ENCODE results near the gene TMEM18.

Gene TMEM18

DNA sequence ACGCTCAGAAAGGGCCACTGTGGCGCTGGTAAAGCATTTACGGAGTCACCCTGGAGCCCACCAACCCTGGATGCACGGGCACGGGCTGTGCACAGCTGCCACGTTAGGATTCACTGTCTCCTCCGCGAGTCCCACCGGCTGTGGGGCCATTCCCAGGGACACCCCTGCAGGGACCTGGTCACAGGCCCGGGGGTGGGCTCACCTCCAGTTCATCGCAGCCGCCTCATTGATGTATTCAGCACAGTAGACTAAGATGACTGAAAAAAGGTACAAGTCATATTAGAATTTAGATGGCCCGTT is 4.7 kb downstream of the TMEM18 start:
- no peak for DNase-seq (ENCODE audit: low read depth in 2 of 2)

DNA sequence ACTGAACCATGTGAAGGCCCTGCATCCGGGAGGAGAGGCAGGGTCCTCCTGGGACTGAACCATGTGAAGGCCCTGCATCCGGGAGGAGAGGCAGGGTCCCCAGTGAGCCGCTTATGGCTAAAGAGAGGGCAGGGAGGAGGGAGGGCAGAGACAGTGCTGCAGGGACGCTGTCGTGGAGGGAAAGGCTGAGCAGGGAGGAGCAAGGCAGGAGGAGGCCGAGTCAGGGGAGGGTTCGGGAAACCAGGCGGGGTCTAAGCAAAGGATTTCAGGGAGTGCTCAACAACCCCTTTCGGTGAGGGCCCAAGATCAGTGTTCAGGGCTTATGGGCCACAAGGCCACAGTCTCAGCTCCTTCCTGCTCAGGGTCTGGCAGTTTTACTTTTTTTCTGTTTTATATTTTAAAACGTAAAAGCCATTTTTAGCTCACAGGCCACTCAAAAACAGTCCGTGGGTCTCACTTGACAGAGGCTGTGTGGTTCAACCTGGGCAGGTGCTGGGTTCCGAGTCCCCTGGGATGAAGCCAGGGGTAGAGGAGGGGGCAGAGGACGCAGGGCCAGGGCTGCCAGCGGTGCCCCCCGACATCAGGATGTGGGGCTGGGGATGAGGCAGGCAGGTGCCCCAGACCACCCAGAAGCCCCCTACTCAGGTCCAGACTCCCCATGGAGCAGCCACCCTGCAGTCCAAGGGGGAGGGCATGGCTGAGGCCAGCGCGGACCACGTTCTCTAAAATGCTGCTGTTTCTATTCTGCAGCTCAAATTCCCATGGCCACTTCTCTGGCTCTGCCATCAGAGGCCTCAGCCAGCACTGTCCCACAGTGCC is 5.2 kb downstream of the TMEM18 start:
- no peak for DNase-seq (ENCODE audit: low read depth in 2 of 2)

DNA sequence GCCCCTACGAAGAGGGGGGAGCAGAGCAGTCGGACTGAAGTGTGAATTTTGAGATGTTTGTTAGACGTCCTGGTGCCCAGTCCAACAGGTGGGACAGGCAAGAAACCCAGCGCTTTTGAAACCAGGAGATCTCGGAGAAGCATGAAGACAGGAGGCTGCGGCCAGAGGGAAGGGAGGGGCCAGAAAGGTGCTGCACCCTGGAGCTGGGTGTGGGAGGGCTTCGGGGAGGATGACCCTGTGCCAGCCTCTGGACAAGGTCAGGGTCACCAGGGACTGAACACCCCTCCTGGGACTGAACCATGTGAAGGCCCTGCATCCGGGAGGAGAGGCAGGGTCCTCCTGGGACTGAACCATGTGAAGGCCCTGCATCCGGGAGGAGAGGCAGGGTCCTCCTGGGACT is 6.1 kb downstream of the TMEM18 start:
- DNase-seq (ENCODE audit: low read depth in 2 of 2) = no peak

DNA sequence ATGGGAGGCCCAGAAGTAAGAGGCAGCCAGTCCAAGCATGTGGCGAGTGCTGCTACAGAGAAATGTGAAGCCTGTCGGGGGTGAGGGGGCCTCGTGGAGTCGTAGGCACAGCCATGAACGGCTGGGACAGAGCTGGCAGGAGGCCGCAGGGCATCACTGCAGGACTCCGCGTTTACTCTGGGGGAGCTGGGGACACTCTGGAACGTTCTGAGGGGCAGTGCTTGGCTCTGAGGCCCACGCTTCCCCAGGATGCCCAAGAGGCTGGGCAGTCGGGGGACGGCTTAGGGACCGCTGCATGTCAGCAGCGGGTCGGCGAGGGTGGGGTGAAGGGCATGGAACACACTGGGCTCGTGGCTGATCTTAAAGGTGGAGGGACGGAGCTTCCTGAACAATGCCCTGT is 6.6 kb downstream of the TMEM18 start:
- DNase-seq (ENCODE audit: low read depth in 2 of 2) = no peak

DNA sequence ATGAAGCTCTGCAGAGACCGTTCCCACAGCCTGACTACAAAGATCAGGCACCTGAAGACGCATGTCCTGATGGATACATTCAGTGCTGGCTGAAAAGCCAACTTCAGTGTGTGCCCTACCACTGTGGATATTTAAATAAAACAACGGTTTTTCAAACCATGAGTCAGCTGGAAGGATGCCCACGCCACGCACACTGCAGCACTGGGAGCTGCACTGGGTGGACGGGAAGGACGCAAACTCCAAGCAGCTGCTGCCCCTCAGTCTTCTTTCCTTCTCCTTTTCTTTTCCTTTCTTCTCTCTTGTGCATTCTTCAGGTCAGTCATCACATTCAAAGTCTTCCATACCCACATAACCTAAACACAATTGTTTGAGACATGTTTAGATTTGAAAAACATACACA is 7.9 kb downstream of the TMEM18 start:
- DNase-seq (ENCODE audit: low read depth in 2 of 2) = no peak

DNA sequence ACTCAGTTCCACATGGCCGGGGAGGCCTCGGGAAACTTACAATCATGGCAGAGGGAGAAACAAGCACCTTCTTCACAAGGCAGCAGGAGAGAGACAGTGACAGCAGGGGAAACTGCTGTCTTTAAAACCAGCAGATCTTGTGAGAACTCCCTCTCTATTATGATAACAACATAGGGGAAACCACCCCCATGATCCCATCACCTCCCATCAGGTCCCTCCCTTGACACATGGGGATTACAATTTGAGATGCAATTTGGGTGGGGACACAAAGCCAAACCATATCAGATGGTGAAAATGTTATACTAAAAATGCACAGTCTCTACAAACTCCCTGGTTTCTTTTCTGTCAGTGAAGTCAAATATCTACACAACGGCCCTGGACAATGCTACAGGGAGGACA is 9.2 kb downstream of the TMEM18 start:
- no peak for DNase-seq (ENCODE audit: low read depth in 2 of 2)

DNA sequence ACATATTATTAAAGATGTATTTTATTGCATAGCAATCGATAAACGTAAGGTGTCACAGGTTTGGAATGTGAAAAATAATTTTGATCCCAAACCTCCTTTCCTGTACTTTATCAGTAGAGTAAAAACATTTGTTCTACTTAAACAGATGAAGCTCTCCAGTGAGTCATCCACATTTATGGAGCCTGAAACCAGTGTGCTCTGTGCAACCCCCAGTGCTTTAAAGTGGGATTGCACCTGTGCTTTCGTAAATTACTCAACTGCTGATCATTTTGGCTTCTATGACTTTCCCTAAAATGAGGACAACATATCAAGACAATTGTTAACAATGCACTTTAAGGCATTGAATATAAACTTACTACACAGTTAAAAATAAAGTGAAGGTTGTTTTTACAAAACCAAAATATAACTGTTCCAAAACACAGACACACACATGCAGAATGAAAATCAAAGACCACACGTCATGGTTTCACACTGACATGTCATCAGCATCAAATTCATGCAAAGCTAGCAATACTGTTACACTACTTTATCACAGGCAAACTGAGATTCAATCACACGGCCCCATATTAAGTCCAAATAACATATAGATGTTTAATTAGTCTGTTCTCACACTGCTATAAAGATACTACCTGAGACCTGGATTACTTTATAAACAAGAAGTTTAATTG is 9.7 kb downstream of the TMEM18 start:
- DNase-seq (ENCODE audit: low read depth in 2 of 2) = no peak

DNA sequence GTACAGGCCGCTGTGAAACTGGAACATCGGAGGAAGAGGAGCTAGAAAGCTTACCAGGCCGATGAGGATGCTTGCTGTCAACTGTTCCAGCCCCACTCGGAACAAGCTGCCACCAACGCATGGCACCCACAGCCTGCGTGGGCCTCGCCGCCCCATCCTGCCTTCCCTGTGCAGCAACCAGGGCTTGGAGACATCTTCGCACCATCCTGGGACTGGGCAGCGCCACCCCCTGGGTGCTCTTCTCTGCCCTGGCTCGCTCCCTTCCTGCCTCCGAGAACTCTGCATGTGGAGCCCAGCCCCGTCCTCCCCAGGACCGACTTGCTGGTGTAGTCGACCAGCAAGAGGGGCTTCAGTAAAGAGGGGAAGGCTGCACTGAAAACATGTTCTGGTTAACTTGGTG is 10.8 kb downstream of the TMEM18 start:
- no peak for DNase-seq (ENCODE audit: low read depth in 2 of 2)

DNA sequence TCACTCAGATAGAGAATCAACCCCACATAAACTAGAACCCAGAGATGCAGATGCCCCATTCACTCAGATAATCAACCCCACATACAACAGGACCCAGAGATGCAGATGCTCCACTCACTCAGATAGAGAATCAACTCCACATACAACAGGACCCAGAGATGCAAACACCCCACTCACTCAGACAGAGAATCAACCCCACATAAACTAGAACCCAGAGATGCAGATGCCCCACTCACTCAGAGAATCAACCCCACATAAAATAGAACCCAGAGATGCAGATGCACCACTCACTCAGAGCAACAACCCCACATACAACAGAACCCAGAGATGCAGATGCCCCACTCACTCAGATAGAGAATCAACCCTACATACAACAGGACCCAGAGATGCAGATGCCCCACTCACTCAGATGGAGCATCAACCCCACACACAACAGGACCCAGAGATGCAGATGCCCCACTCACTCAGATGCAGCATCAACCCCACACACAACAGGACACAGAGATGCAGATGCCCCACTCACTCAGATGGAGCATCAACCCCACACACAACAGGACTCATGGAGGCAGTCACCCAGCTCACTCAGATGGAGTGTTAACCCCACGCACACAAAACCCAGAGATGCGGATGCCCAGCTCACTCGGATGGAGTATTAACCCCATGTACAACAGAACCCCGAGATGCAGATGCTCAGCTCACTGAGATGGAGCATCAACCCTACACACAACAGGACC is 11.7 kb downstream of the TMEM18 start:
- no peak for DNase-seq (ENCODE audit: low read depth in 2 of 2)

DNA sequence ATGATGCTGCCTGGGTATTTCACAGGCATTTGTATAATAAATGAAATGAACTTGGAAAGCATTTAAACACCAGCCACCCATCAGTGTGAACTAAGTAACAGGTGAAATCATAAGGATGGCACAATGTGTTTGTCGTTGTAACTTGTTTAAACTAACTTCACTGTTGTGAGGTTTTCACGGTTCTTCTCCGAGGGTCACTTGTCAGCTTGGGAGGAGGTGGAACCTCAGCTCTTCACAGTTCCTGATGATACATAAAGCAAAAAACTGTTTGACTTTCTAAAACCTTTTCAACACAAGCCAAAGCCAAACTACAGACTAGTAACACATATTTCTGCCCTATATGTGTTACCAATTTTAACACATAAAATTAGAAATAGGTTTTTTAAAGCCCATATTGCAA is 13.1 kb downstream of the TMEM18 start:
- no peak for DNase-seq (ENCODE audit: low read depth in 2 of 2)

DNA sequence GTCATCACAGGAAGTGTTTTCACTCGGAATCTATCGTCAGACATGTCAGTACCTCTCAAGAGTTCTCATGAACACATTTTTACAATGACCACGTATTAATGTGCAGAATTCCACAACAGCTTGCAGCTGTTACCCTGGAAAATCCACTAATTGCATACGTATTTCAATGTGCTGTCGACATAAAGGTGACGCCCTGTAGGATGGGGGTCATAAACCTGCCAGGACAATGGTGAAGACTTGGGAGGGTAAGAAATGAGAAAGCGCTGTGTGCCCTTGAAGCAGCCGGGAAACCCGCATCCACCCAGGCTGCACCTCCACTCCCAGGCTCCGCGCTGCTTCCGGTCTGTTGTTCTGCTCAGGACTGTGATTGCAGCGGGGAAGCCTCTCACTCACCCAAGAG is 14.0 kb downstream of the TMEM18 start:
- DNase-seq (ENCODE audit: low read depth in 2 of 2) = no peak

DNA sequence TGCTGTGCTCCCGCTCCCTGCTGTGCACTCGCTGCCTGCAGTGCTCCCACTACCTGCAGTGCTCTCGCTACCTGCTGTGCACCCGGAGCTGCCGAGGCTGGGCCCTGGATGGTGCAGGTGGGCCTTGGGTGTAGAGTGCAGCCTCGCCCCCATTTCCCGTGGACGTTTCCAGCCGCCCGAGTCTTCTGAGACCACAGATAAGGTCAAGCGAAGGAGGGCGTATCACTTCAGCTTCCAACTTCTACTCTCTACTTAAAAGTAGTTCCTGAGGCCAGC is 15.9 kb downstream of the TMEM18 start:
- no peak for DNase-seq (ENCODE audit: low read depth in 2 of 2)

DNA sequence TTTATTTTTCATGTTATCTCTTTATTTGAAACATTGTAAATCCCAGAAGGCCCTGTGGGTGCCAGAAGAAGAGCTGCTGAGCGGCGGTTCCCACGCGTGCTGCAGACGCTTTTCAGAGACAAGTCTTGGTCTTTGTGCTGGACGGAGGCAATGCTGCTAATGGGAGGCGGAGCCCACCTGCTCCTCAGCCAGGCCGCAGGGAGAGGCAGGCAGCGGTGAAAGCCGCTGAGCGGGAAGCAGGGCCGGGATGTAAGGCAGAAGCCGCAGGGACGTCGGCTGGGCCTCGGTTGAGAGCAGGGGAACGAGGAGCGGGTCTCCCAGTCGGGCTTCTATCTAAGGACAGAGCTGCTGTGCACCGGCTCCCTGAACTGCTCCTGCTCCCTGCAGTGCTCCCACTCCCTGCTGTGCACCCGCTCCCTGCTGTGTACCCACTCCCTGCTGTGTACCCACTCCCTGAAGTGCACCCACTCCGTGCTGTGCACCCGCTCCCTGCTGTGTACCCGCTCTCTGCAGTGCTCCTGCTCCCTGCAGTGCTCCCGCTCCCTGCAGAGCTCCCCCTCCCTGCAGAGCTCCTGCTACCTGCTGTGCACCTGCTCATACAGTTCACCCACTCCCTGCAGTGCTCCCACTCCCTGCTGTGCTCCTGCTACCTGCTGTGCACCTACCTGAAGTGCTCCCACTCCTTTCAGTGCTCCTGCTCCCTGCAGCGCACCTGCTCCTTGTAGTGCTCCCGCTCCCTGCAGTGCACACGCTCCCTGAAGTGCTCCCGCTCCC is 16.4 kb downstream of the TMEM18 start:
- DNase-seq (ENCODE audit: low read depth in 2 of 2) = no peak

DNA sequence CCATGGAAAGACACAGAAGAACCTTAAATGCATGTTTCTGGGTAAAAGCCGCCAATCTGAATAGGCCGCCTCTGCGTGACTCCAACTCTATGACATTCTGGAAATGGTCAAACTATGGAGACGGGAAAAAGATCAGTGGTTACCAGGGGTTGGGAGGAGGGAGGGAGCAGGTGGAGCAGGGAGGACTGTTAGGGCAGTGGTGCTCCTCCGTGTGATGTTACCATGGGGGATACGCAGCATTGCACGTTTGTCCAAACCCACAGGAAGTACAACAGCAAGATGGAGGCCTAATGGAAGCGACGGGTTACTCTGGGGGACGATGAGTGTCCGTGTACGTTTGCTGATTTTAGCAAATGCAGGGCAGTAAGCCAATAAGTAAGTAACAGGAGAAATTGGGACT is 17.2 kb downstream of the TMEM18 start:
- DNase-seq (ENCODE audit: low read depth in 2 of 2) = no peak

DNA sequence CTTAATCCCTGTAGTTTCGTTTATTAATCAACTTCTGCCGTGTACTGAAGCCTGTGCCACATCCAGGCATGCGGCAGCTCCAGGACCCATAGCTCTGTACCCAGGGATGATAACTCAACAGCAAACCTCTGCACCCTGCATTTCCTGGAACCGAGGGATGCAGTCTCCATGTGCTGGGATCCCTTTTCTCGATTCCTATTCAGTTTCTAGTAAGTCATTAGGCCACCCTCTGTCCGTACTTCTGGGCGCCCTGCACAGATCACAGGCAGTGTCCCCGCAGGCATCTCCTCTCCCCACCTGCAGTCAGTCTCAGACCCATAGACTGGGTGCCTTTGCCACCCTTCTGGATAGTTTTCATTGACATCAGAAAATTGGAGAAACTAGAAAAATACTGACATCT is 18.8 kb downstream of the TMEM18 start:
- no peak for DNase-seq (ENCODE audit: low read depth in 2 of 2)

DNA sequence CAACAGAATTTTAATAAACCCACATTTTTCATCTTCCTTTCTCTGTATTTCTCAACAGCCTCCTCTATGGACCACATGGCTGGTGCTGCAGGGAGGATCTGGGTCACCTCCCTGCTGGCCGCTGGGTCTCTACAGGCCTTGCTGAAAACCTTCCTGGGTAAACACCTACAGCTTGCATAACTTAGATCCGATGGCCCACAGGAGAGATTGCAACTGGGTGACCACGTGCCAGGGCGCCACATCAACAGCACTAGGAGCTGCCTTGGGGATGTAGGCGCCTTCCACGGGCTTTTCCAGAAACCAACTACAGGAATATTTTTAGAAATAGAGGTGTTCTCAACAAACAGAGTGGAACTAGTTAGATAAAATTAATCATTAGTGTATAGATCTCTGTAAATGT is 19.4 kb downstream of the TMEM18 start:
- no peak for DNase-seq (ENCODE audit: low read depth in 2 of 2)

DNA sequence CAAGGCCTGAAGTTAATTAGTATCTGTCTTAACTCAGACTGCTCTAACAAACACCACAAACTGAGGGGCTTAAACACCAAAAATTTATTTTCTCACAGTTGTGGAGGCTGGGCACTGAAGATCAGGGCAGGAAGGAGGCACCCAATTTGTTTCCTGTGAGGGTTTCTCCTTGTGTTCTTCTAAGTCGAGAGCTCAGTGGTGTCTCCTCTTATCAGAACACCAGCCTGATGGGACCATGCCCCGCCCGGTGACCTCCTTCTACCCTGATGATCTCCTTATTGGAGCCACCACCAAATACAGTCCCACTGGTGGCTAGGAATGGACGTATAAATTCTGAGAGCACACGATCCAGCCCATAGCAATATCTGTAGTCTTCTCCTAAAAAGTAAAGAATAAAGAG is 20.5 kb downstream of the TMEM18 start:
- no peak for DNase-seq (ENCODE audit: low read depth in 2 of 2)

DNA sequence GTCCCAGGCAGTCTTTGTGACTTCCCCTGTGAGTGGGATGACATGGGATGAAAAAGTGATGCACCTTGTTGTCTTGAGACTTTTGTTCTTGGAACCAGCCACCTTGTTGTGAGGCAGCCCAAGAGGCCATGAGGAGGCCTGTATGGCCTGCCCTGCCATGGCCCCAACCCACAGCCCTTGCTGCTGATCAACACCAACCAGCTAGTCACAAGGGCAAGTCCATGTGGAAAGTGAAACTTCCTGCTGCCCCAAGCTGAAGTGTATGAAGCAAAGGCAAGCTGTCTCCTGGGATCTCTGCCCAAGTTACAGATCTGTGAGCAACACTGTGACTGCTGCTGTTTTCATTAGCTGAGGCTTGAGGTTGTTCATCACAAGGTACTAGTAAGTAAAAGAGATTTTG is 21.6 kb downstream of the TMEM18 start:
- no peak for DNase-seq (ENCODE audit: low read depth in 2 of 2)

DNA sequence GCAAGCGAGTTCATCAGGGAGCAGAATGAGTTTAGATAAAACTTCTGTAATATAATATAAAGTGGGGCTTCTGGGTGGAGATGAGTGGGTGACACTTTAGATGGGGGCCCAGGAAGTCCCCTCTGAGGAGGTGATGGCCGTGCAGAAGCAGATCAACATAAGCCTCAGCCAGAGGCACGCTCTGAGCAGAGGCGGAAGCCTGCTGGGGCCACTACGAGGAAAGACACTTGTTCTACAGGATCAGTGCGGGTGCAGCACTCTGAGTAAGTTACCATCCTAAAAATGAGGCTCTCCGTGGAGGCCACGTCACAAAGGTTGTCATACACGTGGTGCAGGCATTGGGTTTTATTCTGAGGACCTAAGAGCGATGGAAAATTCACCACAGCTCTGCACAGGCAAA is 22.3 kb downstream of the TMEM18 start:
- DNase-seq (ENCODE audit: low read depth in 2 of 2) = no peak

DNA sequence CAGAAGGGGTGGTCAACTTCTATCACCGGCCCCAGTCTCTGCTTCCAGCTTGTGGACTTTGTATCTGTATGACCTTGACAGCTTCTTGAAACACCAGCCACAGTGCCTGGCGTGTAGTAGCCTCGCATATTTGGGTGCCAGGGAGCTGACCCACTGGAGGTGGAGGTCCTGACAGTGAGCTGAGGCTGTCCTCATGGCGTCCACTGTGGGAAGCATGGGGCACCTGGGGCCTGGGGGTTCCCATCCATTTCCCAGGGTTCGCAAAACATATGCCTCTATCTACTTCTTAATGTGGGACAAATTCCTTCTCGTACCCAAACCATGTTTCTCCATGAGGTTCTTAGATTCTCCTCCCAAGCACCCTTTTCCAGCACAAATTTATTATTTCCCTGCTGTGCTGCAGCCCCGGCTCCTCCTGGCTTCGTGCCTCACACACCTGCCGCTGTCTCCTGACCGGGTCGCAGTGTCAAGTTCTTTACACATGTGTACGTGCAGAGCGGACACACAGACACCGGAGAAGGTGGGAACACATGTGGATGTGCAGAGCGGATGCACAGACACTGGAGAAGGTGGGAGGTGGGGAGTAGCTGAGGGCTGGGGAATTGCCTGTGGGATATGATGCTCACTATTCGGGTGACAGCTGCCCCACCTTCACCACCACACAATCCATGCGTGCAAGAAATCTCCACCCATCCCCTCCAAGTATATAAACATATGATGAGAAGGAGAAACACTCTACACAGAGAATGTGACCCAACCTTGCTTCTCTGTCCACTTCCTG is 23.4 kb downstream of the TMEM18 start:
- no peak for DNase-seq (ENCODE audit: low read depth in 2 of 2)

DNA sequence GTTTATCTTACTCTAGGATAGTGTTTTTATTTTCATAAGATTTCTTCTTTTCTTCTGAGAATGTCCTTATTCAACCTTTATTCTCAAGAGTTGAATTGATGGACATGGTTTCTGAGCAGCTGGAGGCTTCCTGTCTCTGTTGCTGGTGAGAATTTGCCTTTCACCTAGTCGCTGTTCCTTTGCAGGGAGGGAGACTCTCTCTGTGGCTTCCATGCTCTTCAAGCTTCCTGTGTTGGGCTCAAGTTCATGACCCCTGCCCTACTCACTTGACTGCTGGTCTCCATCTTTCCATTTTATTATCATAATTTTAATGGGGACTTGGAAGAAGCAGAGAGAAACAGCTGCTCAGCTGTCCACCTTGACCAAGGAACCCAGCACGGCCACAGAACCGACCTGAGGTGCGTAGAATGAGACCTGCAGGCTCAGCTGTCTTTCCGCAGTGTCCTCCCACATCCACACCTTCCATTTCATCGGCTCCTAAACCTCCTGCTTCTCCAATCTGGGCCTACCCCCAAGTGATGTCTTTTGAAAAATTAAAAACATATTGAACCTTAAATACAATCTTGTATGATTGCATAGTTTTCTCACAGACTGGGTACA is 24.2 kb downstream of the TMEM18 start:
- DNase-seq (ENCODE audit: low read depth in 2 of 2) = no peak

Data from stimulated activated CD4-positive, alpha-beta T cell treated with anti-CD3 and anti-CD28 coated beads, Interleukin-1b, Interleukin-23, amount 100 ng/mL, for 4 hours (primary cell).